Muscle layer of duodenum (tissue), 2 donors: Measurements from ENCODE around the gene SAMD8.

Experiments
- H3K27ac ChIP-seq: one replicate; pipeline ENCODE4 v1.7.0; 2013; ENCODE audit warnings: mild to moderate bottlenecking, low read length
- H3K27me3 ChIP-seq: one replicate; pipeline ENCODE4 v1.7.0; 2013; ENCODE audit warnings: low read depth, mild to moderate bottlenecking, control low read depth, low read length
- H3K36me3 ChIP-seq, 2 donors: one replicate each; pipeline ENCODE4 v1.7.0; 2013; ENCODE audit warnings: low read length in 2 of 2, control low read depth in 1 of 2, mild to moderate bottlenecking in 1 of 2; ENCODE audit not compliant: insufficient read depth in 2 of 2, control insufficient read depth in 1 of 2
- H3K4me1 ChIP-seq, 2 donors: one replicate each; pipeline ENCODE4 v1.7.0; 2013; ENCODE audit warnings: low read length in 2 of 2, mild to moderate bottlenecking in 2 of 2, control low read depth in 1 of 2, moderate library complexity in 1 of 2; ENCODE audit not compliant: insufficient read depth in 2 of 2, control insufficient read depth in 1 of 2
- H3K4me3 ChIP-seq, 2 donors: one replicate each; pipeline ENCODE4 v1.7.0; 2013; ENCODE audit warnings: low read length in 2 of 2, low read depth in 1 of 2, mild to moderate bottlenecking in 1 of 2
- H3K9me3 ChIP-seq, 2 donors: one replicate each; pipeline ENCODE4 v1.7.0; 2013; ENCODE audit warnings: low read length in 2 of 2, control low read depth in 1 of 2, mild to moderate bottlenecking in 1 of 2; ENCODE audit not compliant: control insufficient read depth in 1 of 2
- donor health status: healthy.

Gene SAMD8

GRCh38 chr10:75165684-75166622 lies 54.5 kb downstream of the SAMD8 start:
- Histone ChIP-seq H3K36me3 (peaks cover 8 to 19% of the 10 kb centered on the region in 2 donors), H3K27ac (no peak overlapping the region), H3K9me3 (no peaks in the 10 kb centered on the region), H3K4me1 (peaks cover 0 to 6% of the 10 kb centered on the region in 2 donors), H3K27me3 (no peaks in the 10 kb centered on the region), H3K4me3 (no peak overlapping the region)

GRCh38 chr10:75166623-75166972 lies 55.1 kb downstream of the SAMD8 start:
- no peaks in the 10 kb centered on the region for H3K27me3 ChIP-seq
- H3K27ac ChIP-seq, result no peak overlapping the region
- H3K9me3 ChIP-seq, result no peaks in the 10 kb centered on the region
- peaks cover 0 to 6% of the 10 kb centered on the region in 2 donors for H3K4me1 ChIP-seq
- peaks cover 8 to 19% of the 10 kb centered on the region in 2 donors for H3K36me3 ChIP-seq
- no peak overlapping the region for H3K4me3 ChIP-seq

GRCh38 chr10:75168275-75168674 lies 56.8 kb downstream of the SAMD8 start:
- Histone ChIP-seq H3K4me3 (no peak overlapping the region), H3K4me1 (peaks cover 0 to 6% of the 10 kb centered on the region in 2 donors), H3K9me3 (no peaks in the 10 kb centered on the region), H3K36me3 (peaks cover 8 to 23% of the 10 kb centered on the region in 2 donors), H3K27ac (no peak overlapping the region), H3K27me3 (no peaks in the 10 kb centered on the region)

GRCh38 chr10:75170215-75170614 lies 58.8 kb downstream of the SAMD8 start:
- H3K4me3 ChIP-seq, result no peak overlapping the region
- no peak overlapping the region for H3K27ac ChIP-seq
- H3K27me3 ChIP-seq, result no peaks in the 10 kb centered on the region
- peaks cover 0 to 6% of the 10 kb centered on the region in 2 donors for H3K4me1 ChIP-seq
- no peaks in the 10 kb centered on the region for H3K9me3 ChIP-seq
- H3K36me3 ChIP-seq, result peaks cover 4 to 19% of the 10 kb centered on the region in 2 donors

GRCh38 chr10:75175046-75175445 lies 63.6 kb downstream of the SAMD8 start:
- H3K27ac ChIP-seq, result no peak overlapping the region

GRCh38 chr10:75176046-75176445 lies 64.6 kb downstream of the SAMD8 start:
- peaks cover 0 to 4% of the 10 kb centered on the region in 2 donors for H3K4me1 ChIP-seq
- no peaks in the 10 kb centered on the region for H3K9me3 ChIP-seq
- H3K27me3 ChIP-seq, result no peaks in the 10 kb centered on the region
- H3K27ac ChIP-seq, result no peak overlapping the region
- peaks cover 13 to 18% of the 10 kb centered on the region in 2 donors for H3K36me3 ChIP-seq
- no peak overlapping the region for H3K4me3 ChIP-seq

More at GRCh38 chr10:75175046-75175445, 63.6 kb downstream of the SAMD8 start:
- Histone ChIP-seq H3K36me3 (peaks cover 13 to 18% of the 10 kb centered on the region in 2 donors), H3K4me3 (no peak overlapping the region), H3K27me3 (no peaks in the 10 kb centered on the region), H3K9me3 (no peaks in the 10 kb centered on the region), H3K4me1 (peaks cover 0 to 2% of the 10 kb centered on the region in 2 donors)

- H3K4me3 ChIP-seq, result no peak overlapping the region
- peaks cover 13 to 18% of the 10 kb centered on the region in 2 donors for H3K36me3 ChIP-seq
- H3K4me1 ChIP-seq, result peaks cover 0 to 4% of the 10 kb centered on the region in 2 donors
- H3K27me3 ChIP-seq, result no peaks in the 10 kb centered on the region
- no peaks in the 10 kb centered on the region for H3K9me3 ChIP-seq
- no peak overlapping the region for H3K27ac ChIP-seq
Observed at GRCh38 chr10:75176736-75177135, 65.3 kb downstream of the SAMD8 start.

GRCh38 chr10:75179657-75180177 lies 68.3 kb downstream of the SAMD8 start:
- Histone ChIP-seq H3K27ac (no peak overlapping the region), H3K4me1 (peaks cover 0 to 4% of the 10 kb centered on the region in 2 donors), H3K4me3 (no peak overlapping the region), H3K27me3 (no peaks in the 10 kb centered on the region), H3K9me3 (no peaks in the 10 kb centered on the region), H3K36me3 (peaks cover 13 to 17% of the 10 kb centered on the region in 2 donors)

- H3K4me3 ChIP-seq, result no peak overlapping the region
- no peaks in the 10 kb centered on the region for H3K9me3 ChIP-seq
- H3K27ac ChIP-seq, result no peak overlapping the region
- H3K36me3 ChIP-seq, result peaks cover 13 to 17% of the 10 kb centered on the region in 2 donors
- H3K4me1 ChIP-seq, result peaks cover 0 to 4% of the 10 kb centered on the region in 2 donors
- H3K27me3 ChIP-seq, result no peaks in the 10 kb centered on the region
Observed at GRCh38 chr10:75180592-75180991, 69.1 kb downstream of the SAMD8 start.

- Histone ChIP-seq H3K27me3 (no peaks in the 10 kb centered on the region), H3K4me1 (peaks cover 0 to 4% of the 10 kb centered on the region in 2 donors), H3K9me3 (no peaks in the 10 kb centered on the region), H3K4me3 (no peak overlapping the region), H3K27ac (no peak overlapping the region), H3K36me3 (peaks cover 11 to 12% of the 10 kb centered on the region in 2 donors)
Observed at GRCh38 chr10:75181073-75181472, 69.6 kb downstream of the SAMD8 start.

GRCh38 chr10:75186310-75186709 lies 74.9 kb downstream of the SAMD8 start:
- H3K9me3 ChIP-seq, result no peaks in the 10 kb centered on the region
- H3K4me1 ChIP-seq, result no peaks in the 10 kb centered on the region
- H3K4me3 ChIP-seq, result no peak overlapping the region
- no peak overlapping the region for H3K27ac ChIP-seq
- H3K27me3 ChIP-seq, result no peaks in the 10 kb centered on the region
- H3K36me3 ChIP-seq, result peaks cover 0 to 4% of the 10 kb centered on the region in 2 donors
